B cell (primary cell): Measurements from ENCODE around the gene SMCO2. TPM values are rescaled to one million over a fixed set of nuclear protein-coding genes. Genes with fewer than 3 reads are reported as not detected.

Experiments
- ATAC-seq: fragments of 200-7000 bp; cut with Tn5 transposase; one replicate; pipeline ENCODE4 v1.10.0; 2021; ENCODE audit warnings: low read depth, mild to moderate bottlenecking, moderate number of reproducible peaks, moderate library complexity
- CTCF ChIA-PET: fragments of 350-600 bp; sonication (Branson Sonifier 250); formaldehyde crosslinking; loops from one replicate; lab custom pipeline; 2021; ENCODE audit warnings: antibody characterized with exemption, inconsistent platforms; lab: Charles Lee
- POLR2A ChIA-PET: fragments of 350-600 bp; sonication (Branson Sonifier 250); formaldehyde crosslinking; loops from one replicate; lab custom pipeline; 2021; ENCODE audit warnings: antibody characterized with exemption; lab: Charles Lee
- DNase-seq: peaks from one replicate; pipeline ENCODE4 v3.0.0; 2013
- H2AFZ ChIP-seq: 2 replicates; pipeline ENCODE4 v1.6.1; 2012; ENCODE audit warnings: mild to moderate bottlenecking, low read depth, low read length; ENCODE audit not compliant: insufficient read depth, poor library complexity, severe bottlenecking
- H3K27ac ChIP-seq, 2 donors: 1 replicate in 1 of 2; 2 replicates in 1 of 2; pipeline ENCODE4 v1.5.1; 2012 to 2013; ENCODE audit warnings: low read length in 2 of 2, mild to moderate bottlenecking in 2 of 2, moderate library complexity in 1 of 2
- H3K27me3 ChIP-seq, 4 experiments: fragments of 200-600 bp in 1 of 4; sonication (generic) in 1 of 4; replicated peaks in 1 of 4; 1 replicate in 2 of 4; 2 replicates in 2 of 4; pipeline versions ENCODE4 v1.6.1 to v1.7.0; 2013 to 2016; ENCODE audit warnings: low read length in 3 of 4, mild to moderate bottlenecking in 2 of 4, mixed read lengths in 1 of 4, moderate library complexity in 1 of 4; ENCODE audit not compliant: insufficient read depth in 4 of 4, control insufficient read depth in 3 of 4; ENCODE audit errors: control extremely low read depth in 1 of 4
- H3K36me3 ChIP-seq, 2 experiments: replicated peaks in 1 of 2; 1 replicate in 1 of 2; 2 replicates in 1 of 2; pipeline versions ENCODE4 v1.6.1 to v1.7.1; 2013; ENCODE audit warnings: low read length in 1 of 2; ENCODE audit not compliant: insufficient read depth in 2 of 2, control insufficient read depth in 1 of 2; ENCODE audit errors: control extremely low read depth in 1 of 2, extremely low read depth in 1 of 2
- H3K4me1 ChIP-seq, 2 donors: fragments of 200-600 bp in 1 of 2; sonication (generic) in 1 of 2; 1 replicate in 1 of 2; 2 replicates in 1 of 2; pipeline versions ENCODE4 v1.5.1 to v1.6.1; 2013 to 2017; ENCODE audit warnings: low read length in 2 of 2; ENCODE audit not compliant: control insufficient read depth in 2 of 2, insufficient read depth in 2 of 2
- H3K4me2 ChIP-seq: replicated peaks from 2 replicates; pipeline ENCODE3; 2012; ENCODE audit warnings: mild to moderate bottlenecking, low read depth, low read length; ENCODE audit not compliant: poor library complexity, severe bottlenecking
- H3K4me3 ChIP-seq, 5 experiments: fragments of 200-600 bp in 1 of 5; sonication (generic) in 1 of 5; 1 replicate in 3 of 5; 2 replicates in 2 of 5; pipeline versions ENCODE4 v1.5.1 to v1.7.0; 2011 to 2016; ENCODE audit warnings: low read length in 4 of 5, mild to moderate bottlenecking in 4 of 5, low read depth in 2 of 5, control low read depth in 1 of 5, moderate library complexity in 1 of 5; ENCODE audit not compliant: insufficient read depth in 1 of 5; ENCODE audit errors: control extremely low read depth in 1 of 5, extremely low read depth in 1 of 5
- H3K79me2 ChIP-seq: fragments of 200-600 bp; sonication (generic); one replicate; pipeline ENCODE4 v1.6.0; 2016; ENCODE audit warnings: low read length; ENCODE audit not compliant: control insufficient read depth, insufficient read depth
- H3K9ac ChIP-seq: fragments of 200-600 bp; sonication (generic); 2 replicates; pipeline ENCODE4 v1.6.1; 2017; ENCODE audit warnings: mild to moderate bottlenecking, low read length, moderate library complexity
- H3K9me3 ChIP-seq, 3 donors: one replicate each; pipeline versions ENCODE4 v1.6.1 to v1.7.1; 2013; ENCODE audit warnings: low read length in 2 of 3; ENCODE audit not compliant: control insufficient read depth in 2 of 3, insufficient read depth in 1 of 3; ENCODE audit errors: control extremely low read depth in 1 of 3
- H4K20me1 ChIP-seq: 2 replicates; pipeline ENCODE4 v1.6.0; 2012; ENCODE audit warnings: mild to moderate bottlenecking, low read length; ENCODE audit not compliant: insufficient read depth, control insufficient read depth, poor library complexity, severe bottlenecking
- H3K27ac Mint-ChIP-seq: one replicate; pipeline ENCODE4 v1.8.0; 2021; ENCODE audit warnings: mixed read lengths
- H3K27me3 Mint-ChIP-seq: one replicate; pipeline ENCODE4 v1.8.0; 2021; ENCODE audit warnings: mixed read lengths
- H3K4me1 Mint-ChIP-seq: one replicate; pipeline ENCODE4 v1.8.0; 2021; ENCODE audit warnings: mixed read lengths
- H3K4me3 Mint-ChIP-seq: one replicate; pipeline ENCODE4 v1.8.0; 2021; ENCODE audit warnings: mixed read lengths
- H3K9me3 Mint-ChIP-seq: one replicate; pipeline ENCODE4 v1.8.0; 2022; ENCODE audit warnings: mixed read lengths; ENCODE audit not compliant: insufficient read depth
- CTCF ChIP-seq: fragments of 200-600 bp; IDR thresholded peaks from one replicate; pipeline ENCODE4 v1.8.0; 2022; ENCODE audit warnings: antibody characterized with exemption, mild to moderate bottlenecking
- EZH2 ChIP-seq: IDR thresholded peaks from 2 replicates; pipeline ENCODE4 v1.6.1; 2012; ENCODE audit warnings: borderline replicate concordance, low read depth, mild to moderate bottlenecking, moderate library complexity, low read length; ENCODE audit not compliant: insufficient read depth, poor library complexity, severe bottlenecking
- WGBS: methylation state at CpG from one replicate; pipeline ENCODE4 v1.1.5; 2013; ENCODE audit warnings: missing lambda C conversion rate; ENCODE audit not compliant: insufficient coverage; 5-methylcytosine and 5-hydroxymethylcytosine counted together
- intact Hi-C: fragments of 100-400 bp; cut with micrococcal nuclease; formaldehyde crosslinking; loops from one replicate; pipeline ENCODE4 v1.10.0; 2022
- polyA plus RNA-seq: library from polyadenylated mRNA; depleted of rRNA; stranded (reverse); fragments of >200 nt; gene quantifications from 2 replicates; pipeline ENCODE4 v1.2.3, GENCODE V29; 2012
- total RNA-seq, 2 donors: library from RNA; stranded (reverse); fragments of 120-200 nt in 1 of 2; gene quantifications; 1 replicate in 1 of 2; 2 replicates in 1 of 2; pipeline versions ENCODE4 v1.2.3 to v1.2.4, GENCODE V29; 2013 to 2022

The SMCO2 gene
- total and polyA plus RNA-seq, 2 donors (not counting 1 experiment from before 2014, with no cell fraction given): 0.15 TPM; not detected in 1

- Histone ChIP-seq H3K27ac (no peak overlapping the region), H3K4me3 (no peak overlapping the region), H3K9me3 (no peaks in the 10 kb centered on the region), H3K9ac (no peak overlapping the region), H3K27me3 (no peaks in the 10 kb centered on the region), H3K36me3 (no peaks in the 10 kb centered on the region), H3K79me2 (no peaks in the 10 kb centered on the region), H2AFZ (no peak overlapping the region), H4K20me1 (no peaks in the 10 kb centered on the region), H3K4me1 (peaks cover 0 to 4% of the 10 kb centered on the region in 2 donors), H3K4me2 (no peak overlapping the region)
- WGBS: 80% methylated on average over 4 of the region's 6 CpGs
- ChIA-PET POLR2A (no interaction called here), CTCF (no interaction called here)
- H3K27ac Mint-ChIP-seq: no peak overlapping the region
- TF ChIP-seq EZH2: no peak
- no peak for TF ChIP-seq CTCF
- ATAC-seq (no peak), DNase-seq (no peak)
- no peak overlapping the region for H3K4me3 Mint-ChIP-seq
- peaks cover 3% of the 10 kb centered on the region for H3K4me1 Mint-ChIP-seq
- no peaks in the 10 kb centered on the region for H3K9me3 Mint-ChIP-seq
- intact Hi-C loops: no loop called here
- H3K27me3 Mint-ChIP-seq: peaks cover 6% of the 10 kb centered on the region
These were observed 64.6 kb downstream of the SMCO2 start for GRCh38 chr12:27511031-27511722.

GRCh38 chr12:27511723-27512045, 65.1 kb downstream of the SMCO2 start:
- Histone ChIP-seq H3K9me3 (no peaks in the 10 kb centered on the region), H2AFZ (no peak overlapping the region), H4K20me1 (no peaks in the 10 kb centered on the region), H3K4me1 (peaks cover 0 to 4% of the 10 kb centered on the region in 2 donors), H3K9ac (no peak overlapping the region), H3K79me2 (no peaks in the 10 kb centered on the region), H3K4me3 (no peak overlapping the region), H3K4me2 (no peak overlapping the region), H3K27ac (no peak overlapping the region), H3K27me3 (no peaks in the 10 kb centered on the region), H3K36me3 (no peaks in the 10 kb centered on the region)
- POLR2A ChIA-PET: no interaction called here
- CTCF ChIA-PET: no interaction called here
- H3K27ac Mint-ChIP-seq: no peak overlapping the region
- H3K4me3 Mint-ChIP-seq: no peak overlapping the region
- TF ChIP-seq EZH2 (no peak), CTCF (no peak)
- peaks cover 3% of the 10 kb centered on the region for H3K4me1 Mint-ChIP-seq
- WGBS: no CpG with 5 or more reads among the region's 3 CpGs
- DNase-seq (no peak), ATAC-seq (no peak)
- no peaks in the 10 kb centered on the region for H3K9me3 Mint-ChIP-seq
- peaks cover 5% of the 10 kb centered on the region for H3K27me3 Mint-ChIP-seq
- intact Hi-C loops: no loop called here
